Measurements from ENCODE around the gene PSEN2.

- no peak for TF ChIP-seq TAF1 (IDR thresholded peaks at IDR 0.05; ENCODE audit: low read depth, low read length)
- TF ChIP-seq RNF2 (IDR thresholded peaks at IDR 0.05; ENCODE audit: borderline replicate concordance, low read depth, low read length, missing control alignments, poor library complexity, severe bottlenecking) = no peak
- TF ChIP-seq, protein P1, sequence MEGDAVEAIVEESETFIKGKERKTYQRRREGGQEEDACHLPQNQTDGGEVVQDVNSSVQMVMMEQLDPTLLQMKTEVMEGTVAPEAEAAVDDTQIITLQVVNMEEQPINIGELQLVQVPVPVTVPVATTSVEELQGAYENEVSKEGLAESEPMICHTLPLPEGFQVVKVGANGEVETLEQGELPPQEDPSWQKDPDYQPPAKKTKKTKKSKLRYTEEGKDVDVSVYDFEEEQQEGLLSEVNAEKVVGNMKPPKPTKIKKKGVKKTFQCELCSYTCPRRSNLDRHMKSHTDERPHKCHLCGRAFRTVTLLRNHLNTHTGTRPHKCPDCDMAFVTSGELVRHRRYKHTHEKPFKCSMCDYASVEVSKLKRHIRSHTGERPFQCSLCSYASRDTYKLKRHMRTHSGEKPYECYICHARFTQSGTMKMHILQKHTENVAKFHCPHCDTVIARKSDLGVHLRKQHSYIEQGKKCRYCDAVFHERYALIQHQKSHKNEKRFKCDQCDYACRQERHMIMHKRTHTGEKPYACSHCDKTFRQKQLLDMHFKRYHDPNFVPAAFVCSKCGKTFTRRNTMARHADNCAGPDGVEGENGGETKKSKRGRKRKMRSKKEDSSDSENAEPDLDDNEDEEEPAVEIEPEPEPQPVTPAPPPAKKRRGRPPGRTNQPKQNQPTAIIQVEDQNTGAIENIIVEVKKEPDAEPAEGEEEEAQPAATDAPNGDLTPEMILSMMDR (IDR thresholded peaks at IDR 0.05; ENCODE audit: control extremely low read depth in 1 of 3, insufficient read depth in 1 of 3, low read depth in 1 of 3, low read length in 3 of 3) = no peak
- TF ChIP-seq YY1 (IDR thresholded peaks at IDR 0.05; ENCODE audit: low read depth, low read length) = no peak
Observed at GRCh38 chr1:226825037-226825745, 45.2 kb upstream of the PSEN2 start.
